WTC11 (cell line): Measurements from ENCODE around the gene CXCL10. TPM values are rescaled to one million over a fixed set of nuclear protein-coding genes. Genes with fewer than 3 reads are reported as not detected.
A peak's percentile ranks its signal among the peaks of the same experiment; 100 is the strongest.
"Not testable (repeated sequence)": the region's sequence is repeated elsewhere in the genome, so short reads cannot be mapped to it uniquely, and the experiment has no call there.

Source experiments
- ATAC-seq: fragments of 200-7000 bp; cut with Tn5 transposase; 2 replicates; pipeline ENCODE4 v1.10.0; 2021; ENCODE audit warnings: mild to moderate bottlenecking, moderate library complexity
- CTCF ChIA-PET: fragments of 300-600 bp; sonication (Branson Sonifier 250); formaldehyde crosslinking; loops from one replicate; lab custom pipeline; 2021; ENCODE audit warnings: antibody characterized with exemption; lab: Charles Lee
- POLR2A ChIA-PET: fragments of 350-600 bp; sonication (Branson Sonifier 250); formaldehyde crosslinking; loops from one replicate; lab custom pipeline; 2021; ENCODE audit warnings: antibody characterized with exemption; lab: Charles Lee
- DNase-seq: peaks from one replicate; pipeline ENCODE4 v3.0.0; 2021; ENCODE audit warnings: low spot score
- H3K27ac Mint-ChIP-seq: 2 replicates; pipeline ENCODE4 v1.8.0; 2021; ENCODE audit warnings: mixed read lengths
- H3K27me3 Mint-ChIP-seq: 2 replicates; pipeline ENCODE4 v1.8.0; 2021; ENCODE audit warnings: low read depth, mild to moderate bottlenecking, moderate library complexity, mixed read lengths
- H3K36me3 Mint-ChIP-seq: 2 replicates; pipeline ENCODE4 v1.8.0; 2021; ENCODE audit warnings: mixed read lengths
- H3K4me1 Mint-ChIP-seq: 2 replicates; pipeline ENCODE4 v1.8.0; 2022; ENCODE audit warnings: mixed read lengths
- H3K4me3 Mint-ChIP-seq: 2 replicates; pipeline ENCODE4 v1.8.0; 2021; ENCODE audit warnings: mild to moderate bottlenecking, moderate library complexity, mixed read lengths
- H3K9me3 Mint-ChIP-seq: 2 replicates; pipeline ENCODE4 v1.8.0; 2021; ENCODE audit warnings: mixed read lengths
- AR ChIP-seq: fragments of 250-450 bp; sonication (Bioruptor Pico); IDR thresholded peaks from 2 replicates; pipeline ENCODE4 v1.9.0; 2021; ENCODE audit warnings: mild to moderate bottlenecking
- FOXP4 ChIP-seq: sonication (generic); formaldehyde crosslinking; IDR thresholded peaks from 2 replicates; pipeline ENCODE4 v1.8.0; 2022; ENCODE audit warnings: mild to moderate bottlenecking, missing genetic modification reagents
- IRF2 ChIP-seq: sonication (generic); formaldehyde crosslinking; IDR thresholded peaks from 2 replicates; pipeline ENCODE4 v1.8.0; 2022; ENCODE audit warnings: low read depth, missing genetic modification reagents, borderline replicate concordance
- JAZF1 ChIP-seq: fragments of 250-450 bp; sonication (Bioruptor Pico); IDR thresholded peaks from 2 replicates; pipeline ENCODE4 v1.9.0; 2021; ENCODE audit warnings: moderate library complexity, mild to moderate bottlenecking, inconsistent platforms
- MYBL2 ChIP-seq: sonication (generic); formaldehyde crosslinking; IDR thresholded peaks from 2 replicates; pipeline ENCODE4 v1.8.1; 2023; ENCODE audit warnings: mild to moderate bottlenecking, moderate library complexity, missing genetic modification reagents
- NFE2L1 ChIP-seq: sonication (generic); formaldehyde crosslinking; IDR thresholded peaks from 2 replicates; pipeline ENCODE4 v1.8.1; 2023; ENCODE audit warnings: missing genetic modification reagents
- NFYB ChIP-seq: sonication (generic); formaldehyde crosslinking; conservative IDR thresholded peaks from 2 replicates; pipeline ENCODE4 v1.8.0; 2022; ENCODE audit warnings: low read depth, missing genetic modification reagents
- OVOL2 ChIP-seq: fragments of 250-450 bp; sonication (Bioruptor Pico); IDR thresholded peaks from 2 replicates; pipeline ENCODE4 v1.9.0; 2021; ENCODE audit warnings: mild to moderate bottlenecking, borderline replicate concordance
- SP1 ChIP-seq: sonication (generic); formaldehyde crosslinking; conservative IDR thresholded peaks from 2 replicates; pipeline ENCODE4 v1.8.1; 2022; ENCODE audit warnings: missing genetic modification reagents
- TEAD1 ChIP-seq: sonication (generic); formaldehyde crosslinking; IDR thresholded peaks from 2 replicates; pipeline ENCODE4 v1.8.0; 2022; ENCODE audit warnings: mild to moderate bottlenecking, missing genetic modification reagents
- TEAD4 ChIP-seq: sonication (generic); formaldehyde crosslinking; IDR thresholded peaks from 2 replicates; pipeline ENCODE4 v1.8.0; 2022; ENCODE audit warnings: mild to moderate bottlenecking, missing genetic modification reagents
- ZNF263 ChIP-seq: sonication (generic); formaldehyde crosslinking; IDR thresholded peaks from 2 replicates; pipeline ENCODE4 v1.8.1; 2022; ENCODE audit warnings: low read depth, mild to moderate bottlenecking, moderate library complexity, missing genetic modification reagents
- ZNF317 ChIP-seq: sonication (generic); formaldehyde crosslinking; IDR thresholded peaks from 2 replicates; pipeline ENCODE4 v1.8.1; 2023; ENCODE audit warnings: low read depth, mild to moderate bottlenecking, moderate library complexity, missing genetic modification reagents, borderline replicate concordance
- total RNA-seq: library from RNA; stranded (reverse); gene quantifications from 3 replicates; pipeline ENCODE4 v1.2.3, GENCODE V29; 2021

CXCL10 gene
- total RNA-seq, 1 experiment from 2014 or later: not detected

GRCh38 chr4:76053730-76054129 lies 30.4 kb upstream of the CXCL10 start:
- ATAC-seq: 0 out of 2 replicates have a peak, but pooled peaks have one; percentile 18
- peaks cover 15% of the 10 kb centered on the region for H3K27me3 Mint-ChIP-seq
- CTCF ChIA-PET: interaction anchor here (1.3 to 3.4 kb wide), 3 partner anchors 33 to 158 kb away, joined by 6 to 23 read pairs (median 13); no protein-coding TSS in a partner anchor
- H3K36me3 Mint-ChIP-seq: no peaks in the 10 kb centered on the region
- H3K4me3 Mint-ChIP-seq: no peak overlapping the region
- DNase-seq: no peak
- POLR2A ChIA-PET: no interaction called here
- peaks cover 32% of the 10 kb centered on the region for H3K4me1 Mint-ChIP-seq
- 0 out of 2 replicates have a peak, but pooled peaks cover 3% of the 10 kb centered on the region for H3K9me3 Mint-ChIP-seq
- no peak for TF ChIP-seq MYBL2 (CRISPR knock-in tag)
- TF ChIP-seq ZNF263 (CRISPR knock-in tag): no peak
- TF ChIP-seq SP1: no peak
- TF ChIP-seq OVOL2 (CRISPR knock-in tag): no peak
- TF ChIP-seq AR (CRISPR knock-in tag): no peak
- no peak for TF ChIP-seq FOXP4 (CRISPR knock-in tag)
- no peak for TF ChIP-seq NFYB (CRISPR knock-in tag)
- no peak for TF ChIP-seq TEAD4 (CRISPR knock-in tag)
- no peak for TF ChIP-seq NFE2L1 (CRISPR knock-in tag)
- TF ChIP-seq IRF2 (CRISPR knock-in tag): no peak
- TF ChIP-seq TEAD1 (CRISPR knock-in tag): no peak
- no peak for TF ChIP-seq JAZF1
- TF ChIP-seq ZNF317: no peak
- TF ChIP-seq, all 79 proteins: peak for 0
- H3K27ac Mint-ChIP-seq: peak overlapping the region; percentile 55; the same call in 1 of the 2 replicates

- ATAC-seq, POLR2A ChIA-PET, DNase-seq, H3K9me3 Mint-ChIP-seq, H3K4me3 Mint-ChIP-seq, H3K36me3 Mint-ChIP-seq, H3K27ac Mint-ChIP-seq: not testable (repeated sequence)
- H3K4me1 Mint-ChIP-seq: peaks cover 28% of the 10 kb centered on the region
- H3K27me3 Mint-ChIP-seq: peaks cover 36% of the 10 kb centered on the region
- CTCF ChIA-PET: interaction anchor here (0.6 kb wide), 1 partner anchor 707 kb away, joined by 3 read pairs; no protein-coding TSS in a partner anchor
Measured at GRCh38 chr4:76050560-76051050, 27.3 kb upstream of the CXCL10 start.

- H3K4me3 Mint-ChIP-seq, H3K36me3 Mint-ChIP-seq, H3K9me3 Mint-ChIP-seq, CTCF ChIA-PET, H3K27ac Mint-ChIP-seq, ATAC-seq, POLR2A ChIA-PET, DNase-seq: not testable (repeated sequence)
- Mint-ChIP-seq H3K4me1 (peaks cover 22% of the 10 kb centered on the region), H3K27me3 (peaks cover 38% of the 10 kb centered on the region)
Measured at GRCh38 chr4:76049860-76050416, 26.6 kb upstream of the CXCL10 start.

- H3K4me3 Mint-ChIP-seq, POLR2A ChIA-PET, ATAC-seq, CTCF ChIA-PET, H3K36me3 Mint-ChIP-seq, H3K27ac Mint-ChIP-seq, DNase-seq: not testable (repeated sequence)
- Mint-ChIP-seq H3K9me3 (peaks cover 19% of the 10 kb centered on the region), H3K4me1 (peaks cover 14% of the 10 kb centered on the region), H3K27me3 (peaks cover 40% of the 10 kb centered on the region)
Measured at GRCh38 chr4:76044686-76045085, 21.4 kb upstream of the CXCL10 start.

- POLR2A ChIA-PET, H3K4me1 Mint-ChIP-seq, H3K27ac Mint-ChIP-seq, ATAC-seq, H3K36me3 Mint-ChIP-seq, H3K4me3 Mint-ChIP-seq, CTCF ChIA-PET, DNase-seq: not testable (repeated sequence)
- Mint-ChIP-seq H3K9me3 (peaks cover 19% of the 10 kb centered on the region), H3K27me3 (peaks cover 27% of the 10 kb centered on the region)
Measured at GRCh38 chr4:76043306-76043705, 20.0 kb upstream of the CXCL10 start.

GRCh38 chr4:76042241-76042998 lies 19.1 kb upstream of the CXCL10 start:
- H3K4me1 Mint-ChIP-seq, H3K36me3 Mint-ChIP-seq, DNase-seq, H3K27ac Mint-ChIP-seq, H3K4me3 Mint-ChIP-seq, POLR2A ChIA-PET, CTCF ChIA-PET, ATAC-seq: not testable (repeated sequence)
- Mint-ChIP-seq H3K9me3 (peaks cover 19% of the 10 kb centered on the region), H3K27me3 (peaks cover 23% of the 10 kb centered on the region)
